Ishikawa (cell line): ENCODE measurements around the gene PRCP.

Source experiments
- CEBPB ChIP-seq: IDR thresholded peaks from 2 replicates; pipeline ENCODE4 v1.6.1; 2012
- CREB1 ChIP-seq: IDR thresholded peaks from 2 replicates; pipeline ENCODE4 v1.6.1; 2012; ENCODE audit warnings: low read depth
- EGR1 ChIP-seq: IDR thresholded peaks from 2 replicates; pipeline ENCODE4 v1.6.1; 2012
- EP300 ChIP-seq: IDR thresholded peaks from 2 replicates; pipeline ENCODE4 v1.6.1; 2012; ENCODE audit warnings: borderline replicate concordance
- FOXM1 ChIP-seq: IDR thresholded peaks from 2 replicates; pipeline ENCODE4 v1.6.1; 2012; ENCODE audit warnings: low read depth, borderline replicate concordance
- MAX ChIP-seq: IDR thresholded peaks from 2 replicates; pipeline ENCODE4 v1.6.1; 2012
- NFIC ChIP-seq: IDR thresholded peaks from 2 replicates; pipeline ENCODE4 v1.6.1; 2012
- RAD21 ChIP-seq: IDR thresholded peaks from 2 replicates; pipeline ENCODE4 v1.6.1; 2012; ENCODE audit warnings: low read depth
- REST ChIP-seq: IDR thresholded peaks from 2 replicates; pipeline ENCODE4 v1.6.1; 2012; ENCODE audit warnings: low read depth, mild to moderate bottlenecking
- TAF1 ChIP-seq: IDR thresholded peaks from 2 replicates; pipeline ENCODE4 v1.6.1; 2012; ENCODE audit warnings: low read depth, mild to moderate bottlenecking
- TCF12 ChIP-seq: IDR thresholded peaks from 2 replicates; pipeline ENCODE4 v1.6.1; 2012; ENCODE audit warnings: low read depth
- TEAD4 ChIP-seq: IDR thresholded peaks from 2 replicates; pipeline ENCODE4 v1.6.1; 2012
- USF1 ChIP-seq: IDR thresholded peaks from 2 replicates; pipeline ENCODE4 v1.6.1; 2012
- YY1 ChIP-seq: IDR thresholded peaks from 2 replicates; pipeline ENCODE4 v1.6.1; 2012; ENCODE audit warnings: low read depth
- ZBTB7A ChIP-seq: IDR thresholded peaks from 2 replicates; pipeline ENCODE4 v1.6.1; 2012; ENCODE audit warnings: low read depth

PRCP gene

GRCh38 chr11:82831364-82831763 lies 68.9 kb downstream of the PRCP start:
- TF ChIP-seq TCF12, result no peak
- no peak for TF ChIP-seq FOXM1
- no peak for TF ChIP-seq MAX
- TF ChIP-seq EP300, result no peak
- no peak for TF ChIP-seq EGR1
- TF ChIP-seq TEAD4, result no peak
- TF ChIP-seq RAD21, result no peak
- no peak for TF ChIP-seq YY1
- TF ChIP-seq ZBTB7A, result no peak
- TF ChIP-seq CREB1, result no peak
- TF ChIP-seq TAF1, result no peak
- no peak for TF ChIP-seq NFIC
- TF ChIP-seq USF1, result no peak
- TF ChIP-seq REST, result no peak
- no peak for TF ChIP-seq CEBPB

GRCh38 chr11:82830746-82831145 lies 69.5 kb downstream of the PRCP start:
- TF ChIP-seq CEBPB (no peak), RAD21 (no peak), ZBTB7A (no peak), MAX (no peak), YY1 (no peak), USF1 (no peak), EP300 (no peak), FOXM1 (no peak), CREB1 (no peak), TEAD4 (no peak), TCF12 (no peak), TAF1 (no peak), NFIC (no peak), EGR1 (no peak), REST (no peak)

GRCh38 chr11:82829101-82829500 lies 71.1 kb downstream of the PRCP start:
- TF ChIP-seq EGR1 (no peak), FOXM1 (no peak), RAD21 (no peak), ZBTB7A (no peak), USF1 (no peak), REST (no peak), EP300 (no peak), YY1 (no peak), MAX (no peak), TEAD4 (no peak)

GRCh38 chr11:82828472-82828871 lies 71.8 kb downstream of the PRCP start:
- no peak for TF ChIP-seq MAX
- no peak for TF ChIP-seq CREB1
- no peak for TF ChIP-seq CEBPB
- TF ChIP-seq EP300, result no peak
- TF ChIP-seq FOXM1, result no peak
- TF ChIP-seq TEAD4, result no peak
- TF ChIP-seq TCF12, result no peak
- no peak for TF ChIP-seq USF1
- TF ChIP-seq TAF1, result no peak
